GM19035 (cell line): Measurements from ENCODE around the gene ZNF627.
"Not testable (repeated sequence)": the region's sequence is repeated elsewhere in the genome, so short reads cannot be mapped to it uniquely, and the experiment has no call there.

Source experiments
- ATAC-seq: cut with Tn5 transposase; IDR thresholded peaks from one replicate; pipeline ENCODE4 v1.9.1; 2021; ENCODE audit not compliant: unreplicated experiment

ZNF627 gene

DNA sequence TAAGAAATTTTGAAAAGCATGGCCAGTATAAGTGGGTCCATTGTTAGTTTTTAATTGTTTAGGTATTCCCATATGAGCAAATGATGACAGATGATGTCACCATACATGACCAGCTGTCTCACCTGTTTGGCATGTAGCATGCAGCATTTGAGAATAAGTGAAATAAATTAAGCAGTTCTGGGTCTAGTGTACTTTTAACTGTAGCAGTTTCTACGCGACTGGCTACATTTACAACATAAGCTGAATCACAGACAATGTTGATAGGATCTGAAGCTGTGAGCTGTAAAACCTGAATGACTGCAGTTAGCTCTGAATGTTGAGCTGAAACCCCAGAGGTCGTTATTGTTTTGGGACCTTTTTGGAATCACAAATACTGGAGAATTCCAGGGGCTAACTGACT is 25.1 kb downstream of the ZNF627 start:
- not testable (repeated sequence) for ATAC-seq

DNA sequence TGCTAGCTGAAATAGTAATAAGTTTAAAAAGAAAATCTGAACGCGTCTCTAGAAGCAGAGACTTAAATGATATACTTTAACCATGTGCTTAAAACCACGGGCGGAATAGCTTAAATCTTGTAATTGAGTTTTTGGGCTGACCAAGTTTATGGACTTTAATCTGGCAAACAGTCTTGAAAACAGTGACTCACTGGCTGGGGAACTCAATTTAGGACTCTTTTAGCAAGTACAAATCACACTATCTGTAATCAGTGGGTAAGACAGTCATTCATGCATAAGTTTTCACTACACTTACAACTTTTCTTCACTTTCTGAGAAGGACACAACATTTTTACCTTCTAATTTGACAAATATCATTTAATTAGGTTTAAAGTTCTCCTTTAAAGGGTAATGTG is 26.8 kb downstream of the ZNF627 start:
- no peak for ATAC-seq

DNA sequence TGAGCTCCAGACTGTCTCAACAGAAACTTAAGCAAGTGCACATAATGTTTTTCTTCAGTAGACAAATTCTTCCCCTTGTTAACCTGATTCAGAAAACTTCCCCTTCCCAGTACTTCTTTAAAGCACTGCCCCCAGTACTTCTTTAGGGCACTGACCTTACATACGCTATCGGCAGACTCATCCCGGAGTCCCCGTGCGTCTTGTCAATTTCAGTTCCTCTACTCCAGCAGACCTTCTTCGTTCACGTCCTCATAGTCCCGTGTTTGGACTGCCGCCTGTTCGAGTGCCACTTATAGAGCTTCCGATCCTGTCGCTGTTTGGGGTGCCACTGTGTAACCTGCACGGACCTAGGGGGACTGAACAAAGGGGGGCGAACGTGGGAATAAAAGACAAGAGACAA is 29.0 kb downstream of the ZNF627 start:
- no peak for ATAC-seq

DNA sequence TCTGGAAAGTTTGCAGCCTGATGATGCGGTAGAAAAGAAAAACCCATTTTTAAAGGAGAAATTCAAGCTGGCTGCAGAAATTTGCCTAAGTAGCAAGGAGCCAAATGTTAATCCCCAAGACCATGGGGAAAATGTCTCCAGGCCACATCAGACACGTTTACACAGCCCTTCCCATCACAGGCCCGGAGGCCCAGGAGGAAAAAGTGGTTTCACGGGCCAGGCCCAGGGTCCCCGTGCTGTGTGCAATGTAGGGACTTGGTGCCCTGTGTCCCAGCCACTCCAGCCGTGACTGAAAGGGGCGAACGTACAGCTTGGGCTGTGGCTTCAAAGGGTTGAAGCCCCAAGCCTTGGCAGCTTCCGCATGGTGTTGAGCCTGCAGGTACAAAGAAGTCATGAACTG is 35.9 kb downstream of the ZNF627 start:
- no peak for ATAC-seq

DNA sequence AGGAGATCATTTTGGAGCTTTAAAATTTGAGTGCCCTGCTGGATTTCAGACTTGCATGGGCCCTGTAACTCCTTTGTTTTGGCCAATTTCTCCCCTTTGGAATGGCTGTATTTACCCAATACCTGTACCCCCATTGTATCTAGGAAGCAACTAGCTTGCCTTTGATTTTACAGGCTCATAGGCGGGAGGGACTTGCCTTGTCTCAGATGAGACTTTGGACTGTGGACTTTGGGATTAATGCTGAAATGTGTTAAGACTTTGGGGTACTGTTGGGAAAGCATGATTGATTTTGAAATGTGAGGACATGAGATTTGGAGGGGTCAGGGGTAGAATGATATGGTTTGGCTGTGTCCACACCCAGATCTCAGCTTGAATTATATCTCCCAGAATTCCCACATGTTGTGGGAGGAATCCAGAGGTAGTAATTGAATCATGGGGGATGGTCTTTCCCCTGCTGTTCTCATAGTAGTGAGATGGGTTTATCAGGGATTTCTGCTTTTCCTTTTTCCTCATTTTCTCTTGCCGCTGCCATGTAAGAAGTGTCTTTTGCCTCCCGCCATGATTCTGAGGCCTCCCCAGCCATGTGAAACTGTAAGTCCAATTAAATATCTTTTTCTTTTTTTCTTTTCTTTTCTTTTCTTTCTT is 36.9 kb downstream of the ZNF627 start:
- not testable (repeated sequence) for ATAC-seq

DNA sequence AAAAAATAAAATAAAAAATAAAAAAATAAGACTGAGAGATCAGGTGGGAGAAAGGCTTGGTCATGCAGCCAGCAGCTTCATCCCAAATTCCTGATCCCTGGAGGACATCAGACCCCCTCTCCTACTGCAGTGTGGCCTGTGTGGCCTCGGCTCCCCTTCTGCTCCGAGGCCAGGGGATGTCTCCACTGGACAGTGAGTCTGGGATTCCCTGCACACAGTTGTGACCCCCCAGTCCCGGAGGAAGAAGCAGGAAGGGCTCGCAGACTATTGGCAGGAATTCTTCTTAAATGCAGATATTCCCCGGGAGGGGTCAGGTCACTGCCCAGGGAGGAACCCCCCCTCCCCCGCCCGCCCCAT is 41.9 kb downstream of the ZNF627 start:
- ATAC-seq = no peak

DNA sequence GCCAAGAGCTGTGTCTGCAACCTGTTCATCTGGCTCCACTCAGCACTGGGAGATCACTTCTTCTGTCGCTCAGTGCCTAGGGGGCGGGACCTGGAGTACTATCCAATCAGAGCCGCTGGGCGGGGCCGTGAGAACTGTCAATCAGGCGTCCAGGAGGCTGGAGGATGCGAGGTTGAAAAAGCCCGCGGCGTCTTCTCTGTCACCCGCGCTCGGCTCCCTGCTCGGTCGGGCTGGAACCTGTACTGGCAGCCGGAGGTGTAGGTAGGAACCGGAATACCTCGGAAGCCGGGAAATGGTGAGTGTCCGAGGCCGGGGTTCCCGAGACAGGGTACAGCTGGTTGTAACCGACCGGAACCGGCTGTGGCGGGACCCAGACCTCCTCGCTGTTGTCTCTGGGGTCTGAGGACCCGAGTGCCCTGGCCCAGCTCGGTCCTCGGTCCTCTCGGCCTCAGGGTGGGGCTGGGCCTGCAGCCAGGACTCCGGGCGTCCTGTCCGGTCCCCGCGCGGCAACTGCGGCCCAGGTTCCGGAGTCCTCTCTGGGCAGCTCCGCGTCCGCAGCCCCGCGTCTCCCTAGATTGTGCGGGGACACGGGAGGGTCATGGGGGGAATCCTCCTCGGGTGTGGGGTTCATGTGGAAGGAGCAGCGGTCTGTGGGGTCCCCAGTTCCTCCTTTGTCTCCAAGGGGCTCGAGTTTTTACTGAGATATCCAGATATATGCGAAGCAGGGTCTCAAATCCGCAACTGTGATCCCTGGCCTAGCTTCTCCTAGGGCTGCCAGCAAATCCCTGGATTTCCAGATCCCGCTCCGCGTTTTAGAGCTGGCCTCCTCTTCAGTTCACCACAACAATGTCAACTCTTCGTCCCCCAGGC is 42.6 kb downstream of the ZNF627 start:
- peak; percentile 98 for ATAC-seq

DNA sequence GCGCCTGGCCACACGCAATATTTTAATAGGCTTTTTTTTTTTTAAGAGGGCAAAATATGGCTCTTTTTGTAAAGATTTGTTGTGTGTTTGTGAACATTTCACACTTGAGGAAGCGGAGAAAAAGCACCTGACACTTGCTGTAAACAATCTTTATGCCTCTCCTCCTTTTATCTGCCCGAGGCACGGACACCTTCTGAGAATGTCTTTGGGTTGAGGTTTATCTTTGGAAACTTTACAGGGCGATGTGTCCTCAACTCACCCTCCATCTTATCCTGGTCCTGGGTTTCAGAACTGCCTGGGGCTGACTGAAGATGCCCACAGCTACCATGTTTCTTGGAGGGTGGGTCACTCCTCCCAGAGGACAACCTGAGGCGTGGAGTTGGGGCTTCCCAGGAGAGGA is 44.0 kb downstream of the ZNF627 start:
- no peak for ATAC-seq

DNA sequence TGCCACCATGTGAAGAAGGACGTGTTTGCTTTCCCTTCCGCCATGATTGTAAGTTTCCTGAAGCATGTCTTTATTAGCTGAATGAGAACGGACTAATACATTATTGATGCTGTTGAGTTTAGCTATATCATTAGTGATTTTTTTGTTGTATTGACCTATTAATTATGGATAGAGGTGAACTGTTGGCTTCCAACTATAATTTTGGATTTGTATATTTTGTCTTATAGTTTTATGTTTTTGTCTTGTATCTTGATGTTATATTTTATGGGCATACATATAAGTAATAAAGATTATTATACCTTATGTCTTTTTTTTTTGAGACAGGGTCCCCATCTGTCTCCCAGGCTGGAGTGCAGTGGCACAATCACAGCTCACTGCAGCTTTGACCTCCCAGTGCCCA is 45.6 kb downstream of the ZNF627 start:
- ATAC-seq = no peak

DNA sequence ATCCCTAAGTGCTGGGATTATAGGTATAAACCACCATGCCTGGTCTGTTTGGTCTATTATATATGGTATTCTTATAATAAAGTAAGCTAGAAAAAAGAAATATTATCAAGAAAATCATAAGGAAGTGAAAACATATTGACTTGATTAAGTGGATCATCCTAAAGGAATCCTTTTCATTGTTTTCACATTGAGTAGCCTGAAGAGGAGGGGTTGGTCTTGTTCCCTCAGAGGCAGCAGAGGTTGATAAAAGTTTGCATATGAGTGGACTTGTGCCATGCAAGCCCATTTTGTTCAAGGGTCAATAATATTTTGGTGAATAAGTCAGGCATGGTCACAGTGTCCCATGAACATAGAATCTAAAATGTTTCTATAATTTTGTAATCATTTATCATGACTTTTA is 52.7 kb downstream of the ZNF627 start:
- no peak for ATAC-seq

DNA sequence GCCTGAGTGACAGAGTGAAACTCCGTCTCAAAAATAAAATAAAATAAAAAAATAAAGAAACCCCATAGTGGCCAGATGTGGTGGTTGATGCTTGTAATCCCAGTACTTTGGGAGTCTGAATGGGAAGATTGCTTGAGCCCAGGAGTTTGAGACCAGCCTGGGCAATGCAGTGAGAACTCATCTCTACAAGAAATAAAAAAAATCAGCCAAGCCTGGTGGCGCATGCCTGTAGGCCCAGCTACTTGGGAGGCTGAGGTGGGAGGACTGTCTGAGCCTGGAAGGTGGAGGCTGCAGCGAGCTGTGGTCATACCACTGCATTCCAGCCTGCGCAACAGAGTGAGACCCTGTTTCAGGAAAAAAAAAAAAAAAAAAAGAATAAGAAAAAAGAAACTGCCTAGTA is 53.8 kb downstream of the ZNF627 start:
- ATAC-seq = no peak

DNA sequence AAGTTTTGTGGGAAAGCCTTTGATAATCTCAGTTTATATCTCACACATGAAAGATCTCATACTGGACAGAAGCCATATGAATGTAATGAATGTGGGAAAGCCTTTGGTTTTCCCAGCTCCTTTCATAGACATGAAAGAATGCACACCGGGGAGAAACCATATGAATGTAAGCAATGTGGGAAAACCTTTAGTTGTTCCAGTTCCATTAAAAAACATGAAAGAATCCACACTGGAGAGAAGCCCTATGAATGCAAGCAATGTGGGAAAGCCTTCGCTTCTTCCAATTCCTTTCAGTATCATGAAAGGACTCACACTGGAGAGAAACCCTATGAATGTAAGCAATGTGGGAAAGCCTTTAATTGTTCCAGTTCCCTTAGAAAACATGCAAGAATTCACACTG is 54.8 kb downstream of the ZNF627 start:
- ATAC-seq = no peak

DNA sequence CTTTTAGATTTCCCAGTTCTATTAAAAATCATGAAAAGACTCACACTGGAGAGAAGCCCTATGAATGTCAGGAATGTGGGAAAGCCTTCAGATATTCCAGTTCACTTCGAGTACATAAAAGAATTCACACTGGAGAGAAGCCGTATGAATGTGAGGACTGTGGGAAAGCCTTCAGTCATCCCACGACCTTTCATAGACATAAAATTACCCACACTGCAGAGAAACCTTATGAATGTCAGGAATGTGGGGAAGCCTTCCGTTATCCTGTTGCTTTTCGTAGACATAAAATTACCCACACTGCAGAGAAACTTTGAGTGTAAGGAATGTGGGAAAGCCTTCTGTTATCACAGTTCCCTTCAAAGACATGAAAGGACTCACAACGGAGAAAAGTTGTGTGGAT is 55.2 kb downstream of the ZNF627 start:
- ATAC-seq = no peak

DNA sequence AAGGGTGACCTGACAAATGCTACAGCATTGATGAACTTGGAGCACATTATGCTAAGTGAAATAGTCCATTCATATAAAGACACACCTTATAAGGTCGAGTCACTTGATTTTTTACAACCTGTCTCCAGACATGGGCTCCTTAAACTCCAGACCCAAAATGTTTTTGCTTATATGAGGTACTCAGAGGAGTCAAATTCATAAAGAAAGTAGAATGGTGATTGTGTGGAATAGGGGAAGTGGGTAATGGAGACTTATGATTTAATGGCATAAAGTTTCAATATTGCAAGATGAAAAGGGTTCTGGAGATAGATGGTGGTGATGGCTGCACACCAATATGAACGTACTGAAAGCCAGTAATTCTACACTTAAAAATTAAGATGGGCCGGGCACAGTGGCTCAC is 59.3 kb downstream of the ZNF627 start:
- no peak for ATAC-seq

DNA sequence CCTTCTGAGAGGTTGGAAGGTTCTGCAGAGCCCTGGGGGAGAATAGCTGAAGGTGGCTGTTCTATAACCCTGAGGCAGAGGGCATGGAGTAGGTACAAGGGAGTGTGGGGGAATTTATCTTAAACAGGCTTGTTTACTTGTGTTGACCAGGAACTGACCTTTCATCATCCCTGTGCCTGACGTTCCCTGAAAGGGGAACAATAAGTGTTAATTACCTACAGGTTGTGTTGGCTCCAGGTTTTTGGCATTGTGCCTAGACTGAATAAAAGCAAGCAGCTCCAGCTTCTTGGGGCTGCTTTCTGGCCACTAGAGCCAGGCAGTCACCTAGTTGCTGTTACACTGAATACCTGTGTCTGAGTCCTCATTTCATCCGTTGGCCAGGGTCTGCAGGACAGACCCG is 60.0 kb downstream of the ZNF627 start:
- ATAC-seq = no peak

DNA sequence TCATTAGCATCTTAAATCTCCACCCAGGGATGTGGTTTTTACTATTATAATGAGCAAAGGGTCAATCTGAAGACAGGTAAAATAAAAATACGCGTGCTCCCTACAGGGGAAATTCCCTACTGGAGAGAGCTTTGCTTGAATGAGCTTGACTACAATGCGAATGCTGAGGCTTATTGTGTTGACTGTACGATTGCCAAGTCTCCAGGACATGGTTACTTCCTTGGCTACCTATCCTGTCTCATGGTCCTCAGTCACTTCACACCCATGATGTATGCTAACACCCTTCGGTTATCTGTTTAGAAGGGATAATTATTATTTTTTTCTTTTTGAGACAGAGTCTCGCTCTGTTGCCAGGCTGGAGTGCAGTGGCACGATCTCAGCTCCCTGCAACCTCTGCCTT is 61.7 kb downstream of the ZNF627 start:
- no peak for ATAC-seq

DNA sequence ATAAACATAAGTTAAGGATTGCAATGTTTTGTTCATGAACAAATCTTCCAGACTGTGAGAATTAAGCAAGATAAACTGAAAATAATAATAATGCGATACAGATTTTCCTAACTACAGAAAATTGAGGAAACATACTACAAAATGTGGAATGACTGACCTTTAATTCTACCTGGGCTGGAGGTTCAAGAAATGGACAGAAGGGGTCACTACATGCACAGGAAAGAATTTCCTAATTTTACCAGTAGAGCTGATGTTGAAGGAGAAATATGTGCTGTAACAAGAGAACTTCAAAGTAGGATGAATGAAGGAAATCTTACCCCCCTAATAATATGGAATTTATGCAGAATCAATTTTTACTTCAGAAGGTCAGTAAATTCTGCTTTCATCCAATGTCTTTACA is 62.3 kb downstream of the ZNF627 start:
- no peak for ATAC-seq

DNA sequence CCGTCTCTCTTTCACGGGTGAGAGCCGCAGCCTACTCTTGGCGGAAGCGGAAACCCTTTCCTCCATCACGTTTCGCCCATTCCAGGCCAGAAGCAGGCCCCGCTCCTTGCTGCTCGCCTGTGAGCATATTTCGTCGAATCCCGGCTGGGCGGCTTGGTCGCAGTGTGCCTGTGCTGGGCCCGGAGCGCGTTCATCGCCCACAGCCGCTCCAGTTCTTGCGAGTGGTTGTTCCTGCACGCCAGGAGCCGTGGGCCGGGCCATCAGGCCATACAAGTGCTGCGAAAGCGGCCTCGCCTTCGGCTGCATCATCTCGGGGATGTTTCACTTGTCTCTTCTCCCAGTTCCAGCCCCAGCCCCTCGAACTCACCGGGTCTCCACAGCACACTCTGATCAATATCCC is 65.0 kb downstream of the ZNF627 start:
- no peak for ATAC-seq

DNA sequence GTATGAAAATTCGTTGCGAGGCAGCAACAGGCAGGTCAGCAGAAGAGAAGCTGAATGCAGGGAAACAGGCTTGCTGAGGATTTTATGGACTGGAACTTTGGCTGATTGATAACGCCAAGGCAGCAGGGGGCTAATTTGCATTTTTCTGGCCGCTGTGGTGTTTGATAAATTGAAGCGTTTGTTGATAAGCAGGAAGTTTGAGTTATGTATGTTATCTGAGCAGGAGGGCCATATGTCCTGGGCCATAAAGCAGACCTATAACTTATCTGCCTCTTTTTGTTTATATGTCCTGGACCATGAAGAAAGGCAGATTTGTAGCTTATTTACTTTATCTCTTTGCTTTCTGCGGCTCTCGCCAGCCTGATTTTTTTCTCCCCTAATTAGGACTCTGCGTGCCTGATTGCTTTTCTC is 65.9 kb downstream of the ZNF627 start:
- ATAC-seq = no peak
